ENCODE results near the gene LYZL1.

- TF ChIP-seq, protein P1, sequence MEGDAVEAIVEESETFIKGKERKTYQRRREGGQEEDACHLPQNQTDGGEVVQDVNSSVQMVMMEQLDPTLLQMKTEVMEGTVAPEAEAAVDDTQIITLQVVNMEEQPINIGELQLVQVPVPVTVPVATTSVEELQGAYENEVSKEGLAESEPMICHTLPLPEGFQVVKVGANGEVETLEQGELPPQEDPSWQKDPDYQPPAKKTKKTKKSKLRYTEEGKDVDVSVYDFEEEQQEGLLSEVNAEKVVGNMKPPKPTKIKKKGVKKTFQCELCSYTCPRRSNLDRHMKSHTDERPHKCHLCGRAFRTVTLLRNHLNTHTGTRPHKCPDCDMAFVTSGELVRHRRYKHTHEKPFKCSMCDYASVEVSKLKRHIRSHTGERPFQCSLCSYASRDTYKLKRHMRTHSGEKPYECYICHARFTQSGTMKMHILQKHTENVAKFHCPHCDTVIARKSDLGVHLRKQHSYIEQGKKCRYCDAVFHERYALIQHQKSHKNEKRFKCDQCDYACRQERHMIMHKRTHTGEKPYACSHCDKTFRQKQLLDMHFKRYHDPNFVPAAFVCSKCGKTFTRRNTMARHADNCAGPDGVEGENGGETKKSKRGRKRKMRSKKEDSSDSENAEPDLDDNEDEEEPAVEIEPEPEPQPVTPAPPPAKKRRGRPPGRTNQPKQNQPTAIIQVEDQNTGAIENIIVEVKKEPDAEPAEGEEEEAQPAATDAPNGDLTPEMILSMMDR (IDR thresholded peaks at IDR 0.05), result no peak
- TF ChIP-seq POLR2A (IDR thresholded peaks at IDR 0.05), result no peak
These were observed 35.8 kb upstream of the LYZL1 start for GRCh38 chr10:29252811-29253689.

Measured in testis (tissue), 2 donors.